HPDE6-E6E7 (cell line): ENCODE data around the gene PFN3.

Experiments
- DNase-seq: peaks from one replicate; pipeline ENCODE4 v3.0.0; 2011; ENCODE audit warnings: missing footprints; ENCODE audit errors: extremely low spot score

PFN3 gene

GRCh38 chr5:177372910-177373309 is 27.6 kb downstream of the PFN3 start:
- DNase-seq: no peak

- no peak for DNase-seq
Observed at GRCh38 chr5:177372034-177372896, 28.2 kb downstream of the PFN3 start.

GRCh38 chr5:177371120-177372033 is 29.1 kb downstream of the PFN3 start:
- DNase-seq: no peak

GRCh38 chr5:177370488-177371119 is 29.9 kb downstream of the PFN3 start:
- peak; percentile 73 for DNase-seq

- DNase-seq: no peak
Observed at GRCh38 chr5:177369645-177370440, 30.6 kb downstream of the PFN3 start.

- DNase-seq: no peak
Observed at GRCh38 chr5:177368869-177369644, 31.4 kb downstream of the PFN3 start.

GRCh38 chr5:177367981-177368868 is 32.2 kb downstream of the PFN3 start:
- DNase-seq: peak; percentile 73

- DNase-seq: no peak
Observed at GRCh38 chr5:177367323-177367848, 33.1 kb downstream of the PFN3 start.

GRCh38 chr5:177366528-177367322 is 33.7 kb downstream of the PFN3 start:
- DNase-seq: peak; percentile 86

GRCh38 chr5:177365845-177366527 is 34.5 kb downstream of the PFN3 start:
- no peak for DNase-seq

GRCh38 chr5:177364159-177364962 is 36.1 kb downstream of the PFN3 start:
- no peak for DNase-seq

- DNase-seq: no peak
Observed at GRCh38 chr5:177363565-177363964, 36.9 kb downstream of the PFN3 start.

- peak; percentile 84 for DNase-seq
Observed at GRCh38 chr5:177362610-177363507, 37.6 kb downstream of the PFN3 start.

- no peak for DNase-seq
Observed at GRCh38 chr5:177362292-177362609, 38.2 kb downstream of the PFN3 start.

GRCh38 chr5:177361418-177362291 is 38.8 kb downstream of the PFN3 start:
- no peak for DNase-seq
